ENCODE measurements around the gene TAX1BP3. TPM values are rescaled to one million over a fixed set of nuclear protein-coding genes. Genes with fewer than 3 reads are reported as not detected.

Gene TAX1BP3
- total and polyA plus RNA-seq, 4 donors = 11.9 to 27.7 (median 20.0) TPM

GRCh38 chr17:3666516-3666915, 1.9 kb downstream of the TAX1BP3 start:
- Histone ChIP-seq H3K4me3 (ENCODE audit: low read depth in 1 of 3, low read length in 3 of 3) (no peak overlapping the region), H3K36me3 (ENCODE audit: control insufficient read depth in 4 of 4, insufficient read depth in 3 of 4, low read depth in 1 of 4, low read length in 3 of 4) (peaks cover under 1 to 7% (median 4%) of the 10 kb centered on the region in 4 donors), H3K9me3 (ENCODE audit: control insufficient read depth in 4 of 4, low read length in 3 of 4) (no peaks in the 10 kb centered on the region), H3K27me3 (ENCODE audit: control insufficient read depth in 4 of 4, insufficient read depth in 4 of 4, low read length in 3 of 4) (no peaks in the 10 kb centered on the region), H3K4me1 (ENCODE audit: control insufficient read depth in 4 of 4, insufficient read depth in 4 of 4, low read length in 3 of 4) (peaks cover 0 to 32% (median 27%) of the 10 kb centered on the region in 4 donors), H3K9ac (ENCODE audit: low read depth in 1 of 2, low read length in 2 of 2) (no peak overlapping the region), H3K27ac (ENCODE audit: low read depth in 1 of 2, low read length in 2 of 2) (no peak overlapping the region)
- TF ChIP-seq MAX (IDR thresholded peaks at IDR 0.05) (no peak), EGR1 (IDR thresholded peaks at IDR 0.05; ENCODE audit: low read depth in 2 of 2) (no peak), NR2F2 (IDR thresholded peaks at IDR 0.05) (no peak)
- 84% methylated on average over 6 of the region's 6 CpGs for WGBS
- DNase-seq (ENCODE audit: low spot score) = no peak

- no peak overlapping the region for H3K4me3 ChIP-seq (ENCODE audit: low read depth in 1 of 3, low read length in 3 of 3)
- TF ChIP-seq FOXA2 (IDR thresholded peaks at IDR 0.05) (no peak), REST (IDR thresholded peaks at IDR 0.05) (no peak), TAF1 (conservative IDR thresholded peaks at IDR 0.05) (no peak), SP1 (IDR thresholded peaks at IDR 0.05) (no peak)
- no peak for DNase-seq (ENCODE audit: low spot score)
- H3K36me3 ChIP-seq (ENCODE audit: control insufficient read depth in 4 of 4, insufficient read depth in 3 of 4, low read depth in 1 of 4, low read length in 3 of 4) = peaks cover 0 to 7% (median 4%) of the 10 kb centered on the region in 4 donors
- H3K27me3 ChIP-seq (ENCODE audit: control insufficient read depth in 4 of 4, insufficient read depth in 4 of 4, low read length in 3 of 4) = no peaks in the 10 kb centered on the region
- peaks cover 0 to 39% (median 30%) of the 10 kb centered on the region in 4 donors for H3K4me1 ChIP-seq (ENCODE audit: control insufficient read depth in 4 of 4, insufficient read depth in 4 of 4, low read length in 3 of 4)
- 89% methylated on average over 5 of the region's 5 CpGs for WGBS
- no peak overlapping the region for H3K9ac ChIP-seq (ENCODE audit: low read depth in 1 of 2, low read length in 2 of 2)
- H3K27ac ChIP-seq (ENCODE audit: low read depth in 1 of 2, low read length in 2 of 2) = no peak overlapping the region
- H3K9me3 ChIP-seq (ENCODE audit: control insufficient read depth in 4 of 4, low read length in 3 of 4) = no peaks in the 10 kb centered on the region
These were observed 2.5 kb downstream of the TAX1BP3 start for GRCh38 chr17:3665834-3666233.

GRCh38 chr17:3663102-3664011, 5.0 kb downstream of the TAX1BP3 start:
- no peak overlapping the region for H3K9ac ChIP-seq (ENCODE audit: low read depth in 1 of 2, low read length in 2 of 2)
- DNase-seq (ENCODE audit: low spot score) = no peak
- H3K9me3 ChIP-seq (ENCODE audit: control insufficient read depth in 4 of 4, low read length in 3 of 4) = no peaks in the 10 kb centered on the region
- TF ChIP-seq ZBTB33 (IDR thresholded peaks at IDR 0.05) (no peak), FOXA2 (IDR thresholded peaks at IDR 0.05) (no peak), ATF3 (IDR thresholded peaks at IDR 0.05) (no peak), CTCF (IDR thresholded peaks at IDR 0.05; ENCODE audit: low read depth, low read length, missing input control) (no peak), REST (IDR thresholded peaks at IDR 0.05) (no peak), RAD21 (IDR thresholded peaks at IDR 0.05) (no peak), YY1 (IDR thresholded peaks at IDR 0.05) (no peak), MAX (IDR thresholded peaks at IDR 0.05) (no peak), FOXA1 (IDR thresholded peaks at IDR 0.05) (no peak), TAF1 (conservative IDR thresholded peaks at IDR 0.05) (no peak), EGR1 (IDR thresholded peaks at IDR 0.05; ENCODE audit: low read depth in 2 of 2) (no peak)
- H3K27ac ChIP-seq (ENCODE audit: low read depth in 1 of 2, low read length in 2 of 2) = no peak overlapping the region
- 93% methylated on average over 33 of the region's 33 CpGs for WGBS
- no peak overlapping the region for H3K4me3 ChIP-seq (ENCODE audit: low read depth in 1 of 3, low read length in 3 of 3)
- peaks cover 6 to 36% (median 18%) of the 10 kb centered on the region in 4 donors for H3K4me1 ChIP-seq (ENCODE audit: control insufficient read depth in 4 of 4, insufficient read depth in 4 of 4, low read length in 3 of 4)
- no peaks in the 10 kb centered on the region for H3K27me3 ChIP-seq (ENCODE audit: control insufficient read depth in 4 of 4, insufficient read depth in 4 of 4, low read length in 3 of 4)
- peaks cover 0 to 7% (median 4%) of the 10 kb centered on the region in 4 donors for H3K36me3 ChIP-seq (ENCODE audit: control insufficient read depth in 4 of 4, insufficient read depth in 3 of 4, low read depth in 1 of 4, low read length in 3 of 4)

Data from liver (tissue), 9 donors.